ENCODE results near the gene VSNL1. TPM values are rescaled to one million over a fixed set of nuclear protein-coding genes. Genes with fewer than 3 reads are reported as not detected.

The VSNL1 gene
- total RNA-seq, 1 donor from 2014 or later, result not detected

DNA sequence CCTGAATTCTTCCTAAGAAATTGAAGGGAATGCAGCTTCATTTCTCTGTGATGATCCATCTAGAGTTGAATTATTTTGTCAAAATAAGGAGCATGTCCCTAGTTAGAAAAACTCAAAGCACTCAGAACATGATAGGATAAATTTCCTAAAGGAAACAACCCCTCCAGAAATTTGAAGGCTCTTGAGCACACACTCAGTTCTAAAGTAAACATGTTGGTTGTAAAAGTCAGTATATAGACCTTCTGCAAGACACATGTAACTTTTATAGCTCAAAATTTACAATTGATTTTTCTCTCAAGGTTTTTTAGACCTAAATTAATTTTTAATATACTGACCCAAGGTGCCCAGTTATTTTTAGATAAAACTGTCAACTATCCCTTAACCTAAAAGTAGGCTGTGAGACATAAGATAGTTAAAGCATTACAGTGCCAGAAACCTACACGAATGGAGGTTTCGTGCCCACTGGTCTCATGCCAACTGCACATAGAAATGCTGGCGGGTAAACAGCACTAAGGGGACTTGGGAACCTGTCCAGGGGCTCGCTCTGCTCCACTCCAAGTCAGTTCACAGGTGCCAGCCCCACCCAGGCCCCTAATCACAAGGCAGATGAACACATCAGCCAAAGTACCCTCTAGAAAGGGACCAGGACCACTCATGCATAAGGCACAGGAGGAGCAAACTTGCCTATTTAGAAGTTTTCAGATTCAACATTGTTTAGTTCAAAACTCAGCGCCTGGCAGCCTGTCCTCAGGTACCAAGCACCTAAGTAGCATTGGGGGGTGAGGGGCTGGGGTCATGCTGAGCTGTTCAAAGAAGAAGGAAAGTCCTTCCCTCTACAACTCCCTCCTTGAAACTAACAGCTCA, 106.6 kb downstream of the VSNL1 start:
- DNase-seq (ENCODE audit: low read depth), result no peak
- H3K4me3 ChIP-seq (ENCODE audit: low read depth, low read length), result no peak overlapping the region
- TF ChIP-seq, protein P1, sequence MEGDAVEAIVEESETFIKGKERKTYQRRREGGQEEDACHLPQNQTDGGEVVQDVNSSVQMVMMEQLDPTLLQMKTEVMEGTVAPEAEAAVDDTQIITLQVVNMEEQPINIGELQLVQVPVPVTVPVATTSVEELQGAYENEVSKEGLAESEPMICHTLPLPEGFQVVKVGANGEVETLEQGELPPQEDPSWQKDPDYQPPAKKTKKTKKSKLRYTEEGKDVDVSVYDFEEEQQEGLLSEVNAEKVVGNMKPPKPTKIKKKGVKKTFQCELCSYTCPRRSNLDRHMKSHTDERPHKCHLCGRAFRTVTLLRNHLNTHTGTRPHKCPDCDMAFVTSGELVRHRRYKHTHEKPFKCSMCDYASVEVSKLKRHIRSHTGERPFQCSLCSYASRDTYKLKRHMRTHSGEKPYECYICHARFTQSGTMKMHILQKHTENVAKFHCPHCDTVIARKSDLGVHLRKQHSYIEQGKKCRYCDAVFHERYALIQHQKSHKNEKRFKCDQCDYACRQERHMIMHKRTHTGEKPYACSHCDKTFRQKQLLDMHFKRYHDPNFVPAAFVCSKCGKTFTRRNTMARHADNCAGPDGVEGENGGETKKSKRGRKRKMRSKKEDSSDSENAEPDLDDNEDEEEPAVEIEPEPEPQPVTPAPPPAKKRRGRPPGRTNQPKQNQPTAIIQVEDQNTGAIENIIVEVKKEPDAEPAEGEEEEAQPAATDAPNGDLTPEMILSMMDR (conservative IDR thresholded peaks at IDR 0.05; ENCODE audit: low read depth, low read length), result no peak

DNA sequence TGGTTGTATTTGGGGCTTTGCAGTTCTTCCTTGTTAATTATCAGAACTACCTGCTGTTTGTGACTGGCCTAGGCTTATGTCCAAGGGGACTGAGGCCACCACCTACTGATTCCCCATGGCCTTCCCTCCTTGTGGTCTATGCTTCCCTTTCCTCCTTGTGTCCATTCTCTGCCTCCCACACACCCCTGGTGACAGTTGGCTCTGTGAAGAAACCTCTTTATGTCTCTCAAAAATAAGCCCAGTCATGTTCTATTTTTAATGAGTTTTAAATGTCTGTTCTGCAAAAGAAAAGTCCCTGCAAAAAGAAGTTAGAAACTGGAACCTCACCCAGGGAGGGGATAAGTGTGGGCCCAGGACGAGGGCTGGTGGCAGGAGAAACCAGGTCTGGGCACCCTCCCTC, 108.1 kb downstream of the VSNL1 start:
- TF ChIP-seq, protein P1 (conservative IDR thresholded peaks at IDR 0.05; ENCODE audit: low read depth, low read length), result no peak
- no peak for DNase-seq (ENCODE audit: low read depth)
- no peak overlapping the region for H3K4me3 ChIP-seq (ENCODE audit: low read depth, low read length)

DNA sequence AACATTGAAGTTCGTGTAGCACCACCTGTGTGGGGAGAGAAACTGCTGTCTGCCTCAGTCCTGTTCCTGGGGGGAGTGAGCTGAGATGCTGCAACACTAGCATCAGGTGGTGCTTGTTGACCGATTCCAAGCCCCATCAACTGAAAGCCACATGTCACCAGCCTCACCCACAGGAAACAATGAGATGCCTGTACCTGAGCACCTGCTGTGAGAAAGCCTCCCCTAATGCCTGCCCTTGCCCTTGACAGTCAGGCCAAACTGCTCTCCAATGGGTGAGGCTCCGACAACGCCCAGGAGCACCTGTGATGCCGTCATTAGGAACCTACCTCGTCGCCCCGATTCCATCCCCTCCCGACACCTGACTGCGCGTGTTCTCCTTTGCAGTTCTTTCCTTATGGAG, 108.5 kb downstream of the VSNL1 start:
- DNase-seq (ENCODE audit: low read depth), result no peak
- TF ChIP-seq, protein P1 (conservative IDR thresholded peaks at IDR 0.05; ENCODE audit: low read depth, low read length), result no peak
- H3K4me3 ChIP-seq (ENCODE audit: low read depth, low read length), result no peak overlapping the region

DNA sequence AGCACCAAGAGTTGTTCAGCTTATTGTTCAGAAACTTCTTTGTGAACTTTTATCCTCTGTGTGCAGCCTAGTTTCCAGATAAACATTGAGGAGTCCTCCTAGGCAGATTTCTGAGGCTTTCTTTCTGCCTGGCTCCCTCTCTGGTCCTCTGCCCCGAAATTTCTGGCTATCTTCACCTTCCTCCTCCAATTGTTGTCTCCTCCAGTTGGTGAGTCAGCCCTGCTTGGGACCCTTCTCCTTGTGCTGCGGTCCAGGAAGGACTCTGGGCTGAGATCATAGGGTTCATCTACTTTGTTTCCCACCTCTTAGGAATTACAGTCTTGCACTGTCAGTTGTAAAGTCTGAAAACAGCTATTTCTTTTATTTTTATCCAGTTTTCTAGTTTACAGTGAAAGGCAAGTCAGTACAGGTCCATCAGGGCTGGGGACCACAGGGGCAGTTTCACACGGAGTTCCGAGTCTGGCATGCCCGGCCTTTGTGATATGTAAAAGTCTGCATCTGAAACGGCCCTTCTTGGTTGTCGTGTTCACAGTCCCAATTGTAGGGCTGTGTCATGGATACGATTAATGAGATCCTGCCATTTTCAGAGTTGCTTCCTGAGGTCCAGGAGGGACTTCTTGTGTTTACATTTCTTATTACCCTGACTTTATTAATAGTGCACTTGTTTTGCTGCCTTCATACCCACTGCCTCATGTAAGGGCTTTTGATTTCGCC, 112.3 kb downstream of the VSNL1 start:
- no peak for DNase-seq (ENCODE audit: low read depth)
- TF ChIP-seq, protein P1 (conservative IDR thresholded peaks at IDR 0.05; ENCODE audit: low read depth, low read length), result no peak
- H3K4me3 ChIP-seq (ENCODE audit: low read depth, low read length), result no peak overlapping the region

DNA sequence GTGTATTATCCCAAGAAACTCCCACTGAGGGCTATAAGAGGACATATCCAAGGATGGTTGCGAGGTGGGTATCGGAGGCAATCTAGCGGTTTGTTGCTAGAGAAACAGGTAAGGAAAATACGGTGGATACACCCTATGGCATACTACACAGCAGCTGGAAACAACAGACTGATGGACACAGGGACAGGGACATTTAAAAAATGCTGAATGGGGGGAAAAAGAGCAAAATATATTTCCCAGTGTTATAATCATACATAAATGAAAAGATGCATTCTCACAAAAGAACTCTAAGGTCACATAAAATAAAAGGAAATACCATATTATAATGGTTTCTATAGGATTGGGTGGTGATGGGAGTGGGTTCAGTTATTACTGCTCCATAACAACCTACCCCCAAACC, 117.3 kb downstream of the VSNL1 start:
- TF ChIP-seq, protein P1 (conservative IDR thresholded peaks at IDR 0.05; ENCODE audit: low read depth, low read length), result no peak
- no peak overlapping the region for H3K4me3 ChIP-seq (ENCODE audit: low read depth, low read length)
- no peak for DNase-seq (ENCODE audit: low read depth)

DNA sequence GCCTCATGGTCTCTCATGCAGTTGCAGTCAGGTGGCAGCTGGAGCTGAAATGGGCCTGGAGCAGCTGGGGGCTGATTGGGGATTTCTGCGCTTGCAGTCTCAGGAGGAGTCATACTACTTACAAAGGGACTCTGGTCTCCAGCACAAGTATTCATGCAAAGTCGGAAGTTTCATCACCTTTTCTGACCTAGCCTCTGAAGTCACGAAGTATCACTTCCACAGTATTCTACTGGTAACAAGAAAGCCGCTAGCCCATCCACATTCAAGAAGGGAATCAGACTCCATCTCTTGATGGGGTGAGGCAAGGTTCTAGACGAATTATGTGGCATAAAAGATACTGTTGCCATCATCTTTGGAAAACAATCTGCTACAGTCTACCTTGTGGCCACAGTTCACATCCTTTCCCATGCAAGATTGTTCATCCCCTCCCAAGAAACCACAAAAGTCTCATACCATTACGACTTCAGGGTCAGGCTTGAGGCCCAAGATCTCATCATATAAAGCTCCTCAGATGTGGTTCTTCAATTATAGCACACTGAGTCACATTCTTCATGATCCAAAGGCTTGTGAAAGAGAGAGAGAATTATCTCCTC, 117.9 kb downstream of the VSNL1 start:
- no peak for DNase-seq (ENCODE audit: low read depth)
- no peak overlapping the region for H3K4me3 ChIP-seq (ENCODE audit: low read depth, low read length)
- TF ChIP-seq, protein P1 (conservative IDR thresholded peaks at IDR 0.05; ENCODE audit: low read depth, low read length), result no peak

All from epithelial cell of proximal tubule (primary cell).